Measurements from ENCODE around the gene GKN2. TPM values are rescaled to one million over a fixed set of nuclear protein-coding genes. Genes with fewer than 3 reads are reported as not detected.

GKN2 gene
- total RNA-seq, 1 donor from 2014 or later = not detected

DNA sequence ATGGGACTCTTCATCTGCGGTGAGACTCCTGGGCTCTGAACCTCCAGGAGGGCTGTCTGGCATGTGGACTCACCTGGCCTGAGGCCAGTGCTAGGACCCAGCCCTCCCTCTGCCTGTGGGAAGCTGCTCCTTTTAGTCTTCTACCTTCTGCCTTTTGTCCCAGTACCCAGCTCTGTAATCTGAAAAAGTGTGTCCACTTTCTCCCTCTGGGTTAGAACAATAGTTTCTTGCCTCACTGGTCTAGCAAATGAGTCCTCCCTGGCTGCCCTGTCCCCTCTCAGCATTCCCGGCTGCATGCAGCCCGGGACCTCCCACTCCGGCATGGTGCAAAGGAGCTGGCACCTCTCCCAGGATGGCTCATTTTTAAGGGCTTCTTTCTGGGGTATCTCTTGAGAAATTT lies 25.9 kb downstream of the GKN2 start:
- TF ChIP-seq, protein P1, sequence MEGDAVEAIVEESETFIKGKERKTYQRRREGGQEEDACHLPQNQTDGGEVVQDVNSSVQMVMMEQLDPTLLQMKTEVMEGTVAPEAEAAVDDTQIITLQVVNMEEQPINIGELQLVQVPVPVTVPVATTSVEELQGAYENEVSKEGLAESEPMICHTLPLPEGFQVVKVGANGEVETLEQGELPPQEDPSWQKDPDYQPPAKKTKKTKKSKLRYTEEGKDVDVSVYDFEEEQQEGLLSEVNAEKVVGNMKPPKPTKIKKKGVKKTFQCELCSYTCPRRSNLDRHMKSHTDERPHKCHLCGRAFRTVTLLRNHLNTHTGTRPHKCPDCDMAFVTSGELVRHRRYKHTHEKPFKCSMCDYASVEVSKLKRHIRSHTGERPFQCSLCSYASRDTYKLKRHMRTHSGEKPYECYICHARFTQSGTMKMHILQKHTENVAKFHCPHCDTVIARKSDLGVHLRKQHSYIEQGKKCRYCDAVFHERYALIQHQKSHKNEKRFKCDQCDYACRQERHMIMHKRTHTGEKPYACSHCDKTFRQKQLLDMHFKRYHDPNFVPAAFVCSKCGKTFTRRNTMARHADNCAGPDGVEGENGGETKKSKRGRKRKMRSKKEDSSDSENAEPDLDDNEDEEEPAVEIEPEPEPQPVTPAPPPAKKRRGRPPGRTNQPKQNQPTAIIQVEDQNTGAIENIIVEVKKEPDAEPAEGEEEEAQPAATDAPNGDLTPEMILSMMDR (IDR thresholded peaks at IDR 0.05; ENCODE audit: partially characterized antibody, unreplicated experiment) = no peak
- H3K27ac Mint-ChIP-seq (ENCODE audit: unreplicated experiment) = no peak overlapping the region
- H3K4me3 Mint-ChIP-seq (ENCODE audit: unreplicated experiment) = no peak overlapping the region
- no peaks in the 10 kb centered on the region for H3K9me3 Mint-ChIP-seq (ENCODE audit: unreplicated experiment)
- no peaks in the 10 kb centered on the region for H3K36me3 Mint-ChIP-seq (ENCODE audit: unreplicated experiment)
- DNase-seq = no peak
- H3K27me3 Mint-ChIP-seq (ENCODE audit: unreplicated experiment) = peaks cover 2% of the 10 kb centered on the region
- H3K4me1 Mint-ChIP-seq (ENCODE audit: low read depth, unreplicated experiment) = no peaks in the 10 kb centered on the region

DNA sequence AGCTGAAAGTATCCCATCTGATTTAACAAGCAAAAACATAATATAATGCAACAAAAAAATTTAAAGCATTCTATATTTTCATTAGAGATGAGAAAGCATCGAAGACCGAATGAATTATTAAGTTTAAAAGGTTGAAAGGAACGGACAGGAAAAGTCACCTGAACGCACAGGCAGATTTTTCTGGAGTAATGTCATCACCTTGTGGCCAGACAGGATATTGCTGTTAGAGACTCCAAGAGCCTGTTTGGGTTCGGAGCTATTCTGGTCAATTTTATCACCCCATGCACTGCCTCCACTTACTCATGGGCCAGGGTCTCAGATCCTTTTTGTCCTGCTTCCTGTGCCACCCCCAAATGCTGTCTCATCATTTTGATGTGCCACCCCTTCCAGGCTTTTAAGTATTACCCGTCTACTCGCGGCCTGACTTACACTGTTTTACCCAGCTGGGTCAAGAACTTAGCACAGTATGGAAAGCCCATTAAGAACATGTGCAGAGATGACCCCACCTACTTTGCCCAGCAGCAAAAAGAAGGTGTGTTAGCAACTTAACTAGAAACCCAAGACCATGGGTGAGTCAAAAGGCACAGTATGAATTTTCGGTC lies 27.3 kb downstream of the GKN2 start:
- Mint-ChIP-seq H3K4me3 (ENCODE audit: unreplicated experiment) (no peak overlapping the region), H3K4me1 (ENCODE audit: low read depth, unreplicated experiment) (no peaks in the 10 kb centered on the region), H3K27me3 (ENCODE audit: unreplicated experiment) (peaks cover 2% of the 10 kb centered on the region), H3K27ac (ENCODE audit: unreplicated experiment) (no peak overlapping the region), H3K36me3 (ENCODE audit: unreplicated experiment) (no peaks in the 10 kb centered on the region), H3K9me3 (ENCODE audit: unreplicated experiment) (no peaks in the 10 kb centered on the region)
- DNase-seq = no peak
- TF ChIP-seq, protein P1 (IDR thresholded peaks at IDR 0.05; ENCODE audit: partially characterized antibody, unreplicated experiment) = peak; percentile 84

DNA sequence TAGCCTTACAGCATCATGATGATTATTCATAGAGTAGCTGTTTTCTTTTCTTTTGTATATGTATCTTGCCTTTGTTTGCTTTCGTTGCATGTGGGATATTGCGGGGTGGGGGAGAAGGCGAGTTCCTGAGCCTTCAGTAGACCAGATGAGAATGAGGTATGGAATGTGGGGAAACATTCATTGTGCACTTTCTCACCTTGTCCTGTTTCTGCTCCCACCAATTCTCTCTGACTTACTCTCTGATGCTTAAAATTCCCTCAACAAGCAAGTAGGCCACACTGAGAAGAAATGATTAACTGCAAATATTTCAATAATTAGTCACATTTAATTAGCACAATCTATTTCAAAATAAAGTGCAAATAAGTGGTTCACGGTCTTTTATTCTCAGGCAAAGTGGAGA lies 31.0 kb downstream of the GKN2 start:
- TF ChIP-seq, protein P1 (IDR thresholded peaks at IDR 0.05; ENCODE audit: partially characterized antibody, unreplicated experiment) = no peak
- Mint-ChIP-seq H3K27ac (ENCODE audit: unreplicated experiment) (no peak overlapping the region), H3K36me3 (ENCODE audit: unreplicated experiment) (no peaks in the 10 kb centered on the region), H3K27me3 (ENCODE audit: unreplicated experiment) (peaks cover 2% of the 10 kb centered on the region), H3K9me3 (ENCODE audit: unreplicated experiment) (no peaks in the 10 kb centered on the region), H3K4me1 (ENCODE audit: low read depth, unreplicated experiment) (no peaks in the 10 kb centered on the region), H3K4me3 (ENCODE audit: unreplicated experiment) (no peak overlapping the region)
- no peak for DNase-seq

DNA sequence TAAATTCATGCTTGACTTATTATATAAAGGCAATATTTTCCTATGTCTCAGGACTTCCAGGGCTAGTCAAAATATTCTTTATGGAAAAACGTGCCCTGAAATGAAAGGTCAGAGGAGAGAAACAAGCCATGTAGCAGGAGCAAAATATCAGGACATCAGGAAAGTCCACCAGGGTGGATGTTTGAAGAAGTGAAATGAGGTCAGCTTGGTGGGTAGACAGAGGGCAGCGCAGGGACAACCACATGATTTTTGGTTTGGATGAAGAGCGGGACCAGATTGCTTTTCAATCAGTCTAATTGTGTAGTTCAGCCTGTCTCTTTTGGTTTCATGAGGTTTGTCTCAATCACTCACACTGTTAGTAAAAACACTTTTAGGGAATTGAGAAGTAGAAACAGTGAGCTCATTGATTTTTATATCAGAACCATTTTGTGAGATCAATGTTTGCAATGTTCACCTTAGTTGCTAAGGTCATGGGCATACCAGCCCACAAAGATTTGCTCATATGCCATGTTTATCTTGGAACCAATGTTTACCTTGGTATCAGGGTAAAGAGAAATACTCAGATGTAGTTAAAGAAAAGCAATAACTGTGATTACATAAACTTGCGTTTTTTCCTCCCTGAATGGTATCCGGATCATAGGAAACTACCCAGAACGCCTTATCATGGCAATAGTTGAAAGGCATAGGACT lies 32.1 kb downstream of the GKN2 start:
- TF ChIP-seq, protein P1 (IDR thresholded peaks at IDR 0.05; ENCODE audit: partially characterized antibody, unreplicated experiment) = no peak
- Mint-ChIP-seq H3K4me3 (ENCODE audit: unreplicated experiment) (no peak overlapping the region), H3K9me3 (ENCODE audit: unreplicated experiment) (no peaks in the 10 kb centered on the region), H3K4me1 (ENCODE audit: low read depth, unreplicated experiment) (no peaks in the 10 kb centered on the region), H3K36me3 (ENCODE audit: unreplicated experiment) (no peaks in the 10 kb centered on the region), H3K27ac (ENCODE audit: unreplicated experiment) (no peak overlapping the region), H3K27me3 (ENCODE audit: unreplicated experiment) (peaks cover 2% of the 10 kb centered on the region)
- no peak for DNase-seq

DNA sequence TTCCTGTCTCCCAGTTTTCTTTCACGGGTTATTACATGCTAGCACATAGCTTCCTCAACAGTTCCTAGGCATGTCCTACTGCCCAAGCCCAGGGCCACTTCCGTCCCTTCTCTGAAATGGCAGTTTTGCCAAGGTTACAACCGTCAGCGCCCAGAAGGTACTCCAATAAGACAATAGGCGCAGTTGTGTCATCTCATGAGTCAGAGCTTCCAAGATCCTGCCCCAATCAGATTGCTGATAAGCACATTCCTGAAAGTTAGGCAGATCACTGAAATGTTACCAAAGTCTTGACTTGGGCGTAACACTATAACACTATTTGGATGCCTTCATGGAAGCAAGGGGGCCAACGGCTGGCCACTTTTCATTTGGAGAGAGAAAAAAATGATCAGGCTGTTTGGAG lies 34.2 kb downstream of the GKN2 start:
- Mint-ChIP-seq H3K36me3 (ENCODE audit: unreplicated experiment) (no peaks in the 10 kb centered on the region), H3K9me3 (ENCODE audit: unreplicated experiment) (no peaks in the 10 kb centered on the region), H3K27me3 (ENCODE audit: unreplicated experiment) (peaks cover under 1% of the 10 kb centered on the region), H3K4me1 (ENCODE audit: low read depth, unreplicated experiment) (no peaks in the 10 kb centered on the region), H3K4me3 (ENCODE audit: unreplicated experiment) (no peak overlapping the region), H3K27ac (ENCODE audit: unreplicated experiment) (no peak overlapping the region)
- TF ChIP-seq, protein P1 (IDR thresholded peaks at IDR 0.05; ENCODE audit: partially characterized antibody, unreplicated experiment) = no peak
- DNase-seq = no peak
